ENCODE measurements around the gene PLCB3.

The PLCB3 gene

GRCh38 chr11:64251016-64251752, at the start of gene PLCB3:
TSS of gene PLCB3 (plus strand) at chr11:64251530. CDS start at chr11:64251650, 120 bp downstream.
- peak; percentile 70 for DNase-seq (ENCODE audit: low read depth)

DNA sequence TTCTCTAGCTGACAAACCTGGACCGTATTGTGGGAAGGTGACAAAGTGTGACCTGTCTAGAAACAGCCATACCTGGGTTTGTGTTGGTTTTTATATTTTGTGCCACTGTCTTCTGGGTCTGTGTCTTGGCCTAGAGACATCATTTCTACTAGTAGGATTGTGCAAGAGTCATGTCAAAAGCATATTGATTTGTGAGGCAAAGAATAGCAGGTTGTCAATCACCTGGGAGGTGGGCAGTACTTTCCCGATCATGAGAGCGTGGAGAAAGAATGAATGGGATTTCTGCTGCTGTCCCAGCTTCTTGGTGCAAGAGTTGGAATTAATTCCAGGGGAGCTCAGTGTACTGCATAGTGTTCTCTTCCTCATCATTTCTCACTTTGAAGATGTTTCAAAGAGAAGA, 49.8 kb upstream of the PLCB3 start:
- no peak for DNase-seq (ENCODE audit: low read depth)

GRCh38 chr11:64202992-64203391, 48.3 kb upstream of the PLCB3 start:
- no peak for DNase-seq (ENCODE audit: low read depth)

DNA sequence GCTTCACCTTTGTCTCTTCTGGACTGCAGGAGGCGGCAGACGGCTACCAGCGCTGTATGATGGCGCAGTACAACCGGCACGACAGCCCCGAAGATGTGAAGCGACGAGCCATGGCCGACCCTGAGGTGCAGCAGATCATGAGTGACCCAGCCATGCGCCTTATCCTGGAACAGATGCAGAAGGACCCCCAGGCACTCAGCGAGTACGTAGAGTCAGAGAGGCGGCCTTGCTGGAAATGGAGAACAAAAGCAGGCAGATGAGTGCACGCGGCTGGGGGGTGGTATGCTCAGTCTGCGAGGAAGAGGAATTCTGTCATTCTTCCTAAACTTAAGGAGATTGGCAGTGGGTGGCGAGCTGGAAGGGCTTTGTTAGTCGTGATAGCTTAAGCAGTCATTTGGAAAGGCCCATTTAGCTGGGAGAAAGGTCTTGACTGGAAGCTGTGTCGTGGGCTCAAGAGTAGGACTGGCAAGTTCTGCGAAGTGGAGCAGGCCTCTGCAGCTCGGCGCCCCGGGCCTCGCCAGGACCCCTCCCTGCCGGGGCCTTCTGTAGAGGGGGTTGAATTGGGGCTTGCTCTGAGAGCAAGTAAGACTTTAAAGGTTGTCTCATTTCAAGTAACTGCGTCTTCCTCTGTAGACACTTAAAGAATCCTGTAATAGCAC, 47.8 kb upstream of the PLCB3 start:
- DNase-seq (ENCODE audit: low read depth) = no peak

DNA sequence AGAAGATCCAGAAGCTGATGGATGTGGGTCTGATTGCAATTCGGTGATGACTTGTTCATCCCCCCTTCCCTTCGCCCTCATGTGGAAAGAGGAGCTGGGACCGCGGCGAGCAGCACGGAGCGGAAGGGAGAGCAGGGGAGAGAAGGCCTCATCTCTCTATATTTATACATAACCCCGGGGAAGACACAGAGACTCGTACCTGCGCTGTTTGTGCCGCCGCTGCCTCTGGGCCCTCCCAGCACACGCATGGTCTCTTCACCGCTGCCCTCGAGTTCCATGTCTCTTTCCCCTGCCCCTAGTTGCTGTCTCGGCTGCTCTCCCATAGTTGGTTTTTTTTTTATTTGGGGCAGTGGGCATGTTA, 47.3 kb upstream of the PLCB3 start:
- DNase-seq (ENCODE audit: low read depth) = no peak

DNA sequence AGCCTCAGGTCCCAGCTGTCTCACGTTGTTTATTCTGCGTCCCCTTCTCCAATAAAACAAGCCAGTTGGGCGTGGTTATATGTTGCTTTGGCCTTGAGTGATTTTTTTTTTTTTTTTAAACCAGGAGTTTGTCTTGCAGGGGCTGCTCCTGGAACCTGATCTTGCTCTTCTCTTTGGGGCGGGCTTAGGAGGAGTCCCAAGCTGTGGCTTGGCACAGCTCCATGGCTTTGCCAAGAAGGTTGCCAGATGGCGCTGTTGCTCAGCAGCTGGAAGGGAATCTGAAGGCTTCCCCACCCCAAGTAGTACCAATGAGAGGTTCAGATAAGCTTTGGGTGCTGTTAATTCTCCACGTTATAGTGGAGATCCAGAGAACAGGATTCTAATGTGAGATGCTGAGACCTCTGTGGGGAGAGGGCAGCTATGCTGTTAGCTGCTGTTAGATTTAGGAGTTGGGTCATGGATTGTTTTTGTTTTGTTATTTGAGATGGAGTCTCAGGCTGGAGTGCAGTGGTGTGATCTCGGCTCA, 46.8 kb upstream of the PLCB3 start:
- DNase-seq (ENCODE audit: low read depth) = peak; percentile 66

GRCh38 chr11:64206457-64207255, 44.7 kb upstream of the PLCB3 start, which contains the start of gene FERMT3:
TSS of gene FERMT3 (plus strand) at chr11:64206721. CDS start at chr11:64207365, 644 bp downstream.
- DNase-seq (ENCODE audit: low read depth) = peak; percentile 75

- peak; percentile 81 for DNase-seq (ENCODE audit: low read depth)
These were observed 43.9 kb upstream of the PLCB3 start for GRCh38 chr11:64207256-64208085.

- no peak for DNase-seq (ENCODE audit: low read depth)
These were observed 43.1 kb upstream of the PLCB3 start for GRCh38 chr11:64208086-64208795.

DNA sequence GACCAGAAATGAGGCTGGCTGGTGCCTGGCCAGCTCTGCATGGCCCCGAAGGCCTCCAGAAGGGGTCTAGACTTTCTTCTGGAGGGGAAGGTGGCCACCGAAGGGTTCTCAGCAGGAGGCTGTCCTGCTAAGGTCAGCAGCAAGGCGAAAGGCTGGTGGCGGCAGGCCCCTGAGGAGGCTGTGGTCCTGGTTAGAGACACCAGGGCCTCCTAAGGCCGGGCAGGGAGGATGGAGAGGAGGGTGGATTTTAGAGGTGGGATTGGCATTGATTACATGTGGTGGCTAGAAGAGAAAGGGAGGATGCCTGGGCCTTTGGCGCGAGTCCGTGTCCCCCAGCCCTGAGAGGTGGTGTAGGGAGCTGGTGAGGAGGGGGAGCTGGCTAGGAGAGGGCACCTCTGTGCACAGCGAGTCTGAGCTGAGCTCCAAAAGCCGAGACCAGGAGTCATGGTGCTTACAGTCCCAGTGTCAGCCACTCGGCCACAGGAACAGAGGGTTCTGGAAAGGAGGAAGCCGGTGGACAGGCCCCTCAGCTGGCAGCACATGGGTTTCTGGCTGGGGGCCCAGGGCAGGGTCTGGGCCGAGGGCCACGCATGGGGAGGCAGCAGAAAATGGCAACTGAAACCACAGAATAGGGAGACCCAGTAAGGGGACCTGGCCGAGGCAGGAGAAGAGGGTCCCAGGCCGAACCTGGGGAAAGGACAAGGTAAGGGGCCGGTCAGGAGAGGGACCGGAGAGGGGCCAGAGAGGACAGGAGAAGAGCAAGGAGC, 42.4 kb upstream of the PLCB3 start:
- DNase-seq (ENCODE audit: low read depth) = no peak

GRCh38 chr11:64209563-64209843, 41.8 kb upstream of the PLCB3 start:
- DNase-seq (ENCODE audit: low read depth) = no peak

DNA sequence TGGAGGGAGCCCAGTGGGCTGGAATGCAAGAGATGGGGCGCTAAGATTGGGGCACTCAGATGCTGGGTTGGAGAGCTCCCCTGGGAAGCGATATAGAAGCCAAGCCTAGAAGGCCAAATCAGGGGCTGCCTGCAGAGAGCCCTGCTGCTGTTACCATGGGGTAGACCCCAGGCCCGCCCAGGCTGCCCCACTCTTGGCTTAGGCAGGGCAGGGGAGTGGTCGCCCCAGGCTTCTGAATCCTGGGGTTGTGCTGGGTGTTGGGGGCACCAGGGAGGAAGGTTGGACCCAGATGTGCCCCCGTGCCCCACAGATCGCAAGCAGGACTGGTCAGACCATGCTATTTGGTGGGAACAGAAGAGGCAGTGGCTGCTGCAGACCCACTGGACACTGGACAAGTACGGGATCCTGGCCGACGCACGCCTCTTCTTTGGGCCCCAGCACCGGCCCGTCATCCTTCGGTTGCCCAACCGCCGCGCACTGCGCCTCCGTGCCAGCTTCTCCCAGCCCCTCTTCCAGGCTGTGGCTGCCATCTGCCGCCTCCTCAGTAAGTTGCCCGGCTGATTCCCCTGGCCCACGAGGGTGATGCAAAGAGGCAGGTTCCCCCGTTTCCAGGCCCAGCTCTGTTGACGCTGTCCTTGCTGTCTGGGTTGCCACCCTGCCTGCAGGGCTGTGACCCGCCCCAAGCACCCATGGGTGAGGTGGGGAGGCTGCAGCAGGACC, 40.9 kb upstream of the PLCB3 start:
- DNase-seq (ENCODE audit: low read depth) = no peak

GRCh38 chr11:64211181-64211872, 40.0 kb upstream of the PLCB3 start:
- no peak for DNase-seq (ENCODE audit: low read depth)

DNA sequence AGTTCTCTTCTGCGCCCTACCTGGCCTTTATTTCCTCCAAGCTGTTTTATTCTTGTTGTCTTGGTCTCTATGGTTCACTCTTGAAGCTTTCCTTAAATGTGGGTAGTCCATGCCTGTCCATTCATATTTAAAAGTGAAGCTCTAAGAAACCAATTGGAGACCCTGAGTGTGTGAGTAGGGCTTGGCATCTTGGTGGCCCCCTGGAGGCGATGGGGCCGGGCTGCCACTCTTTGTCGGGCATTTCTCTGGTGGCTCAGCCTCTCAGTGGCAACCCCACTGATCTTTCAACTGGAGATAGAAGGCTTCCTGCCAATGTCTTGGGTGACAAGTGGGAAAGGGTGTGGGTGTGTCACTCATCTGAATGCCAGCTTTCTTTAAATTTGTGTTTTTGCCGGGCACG, 34.5 kb upstream of the PLCB3 start:
- no peak for DNase-seq (ENCODE audit: low read depth)

GRCh38 chr11:64218628-64219353, 32.5 kb upstream of the PLCB3 start:
- DNase-seq (ENCODE audit: low read depth) = no peak

DNA sequence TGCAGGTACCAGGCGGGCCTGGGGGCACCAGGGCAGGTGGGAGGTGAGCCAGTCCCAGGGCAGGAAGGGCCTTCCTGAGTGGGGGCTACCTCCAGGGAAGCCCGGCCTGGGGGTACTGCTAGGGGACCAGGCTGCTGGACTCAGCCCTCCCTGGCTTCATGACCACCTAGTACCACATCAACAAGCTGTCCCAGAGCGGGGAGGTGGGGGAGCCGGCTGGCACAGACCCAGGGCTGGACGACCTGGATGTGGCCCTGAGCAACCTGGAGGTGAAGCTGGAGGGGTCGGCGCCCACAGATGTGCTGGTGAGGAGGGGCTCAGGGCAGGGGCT, 32.0 kb upstream of the PLCB3 start:
- no peak for DNase-seq (ENCODE audit: low read depth)

- DNase-seq (ENCODE audit: low read depth) = no peak
These were observed 31.6 kb upstream of the PLCB3 start for GRCh38 chr11:64219755-64220154.

DNA sequence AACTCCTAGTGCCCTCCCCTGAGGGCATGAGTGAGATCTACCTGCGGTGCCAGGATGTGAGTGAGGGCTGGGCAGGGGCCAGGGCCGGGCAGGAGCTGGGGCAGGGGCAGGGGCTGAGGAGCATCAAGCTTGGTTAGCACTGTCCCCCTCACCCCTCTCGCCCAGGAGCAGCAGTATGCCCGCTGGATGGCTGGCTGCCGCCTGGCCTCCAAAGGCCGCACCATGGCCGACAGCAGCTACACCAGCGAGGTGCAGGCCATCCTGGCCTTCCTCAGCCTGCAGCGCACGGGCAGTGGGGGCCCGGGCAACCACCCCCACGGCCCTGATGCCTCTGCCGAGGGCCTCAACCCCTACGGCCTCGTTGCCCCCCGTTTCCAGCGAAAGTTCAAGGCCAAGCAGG, 31.1 kb upstream of the PLCB3 start:
- DNase-seq (ENCODE audit: low read depth) = no peak

DNA sequence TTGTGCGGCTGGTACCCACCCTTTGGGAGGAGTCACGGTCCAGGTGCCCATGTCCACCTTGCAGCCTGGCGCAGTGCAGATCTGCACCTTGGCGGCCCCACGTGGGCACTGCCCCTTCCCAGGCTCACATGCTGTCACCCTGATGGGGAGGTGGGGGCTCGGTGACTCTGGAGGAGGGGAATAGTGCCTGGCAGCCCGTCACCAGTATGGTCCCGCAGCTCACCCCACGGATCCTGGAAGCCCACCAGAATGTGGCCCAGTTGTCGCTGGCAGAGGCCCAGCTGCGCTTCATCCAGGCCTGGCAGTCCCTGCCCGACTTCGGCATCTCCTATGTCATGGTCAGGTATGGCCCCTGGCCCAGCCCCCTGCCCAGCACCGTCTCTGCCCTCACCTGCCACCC, 30.5 kb upstream of the PLCB3 start:
- DNase-seq (ENCODE audit: low read depth) = no peak
